Epidermal melanocyte (primary cell): ENCODE measurements around the gene MRPL49.

ENCODE experiments used
- DNase-seq: peaks from one replicate; pipeline ENCODE4 v3.0.0; 2011; ENCODE audit warnings: low spot score; ENCODE audit not compliant: insufficient read length

The MRPL49 gene

GRCh38 chr11:65121865-65122696 is at the start of gene MRPL49, which contains the start of gene FAU:
Gene MRPL49 (plus strand): TSS chr11:65122321. CDS start chr11:65122347, 26 bp downstream.
Gene FAU (minus strand): TSS chr11:65122134. CDS start chr11:65121813, 321 bp downstream.
- peak; percentile 93 for DNase-seq

DNA sequence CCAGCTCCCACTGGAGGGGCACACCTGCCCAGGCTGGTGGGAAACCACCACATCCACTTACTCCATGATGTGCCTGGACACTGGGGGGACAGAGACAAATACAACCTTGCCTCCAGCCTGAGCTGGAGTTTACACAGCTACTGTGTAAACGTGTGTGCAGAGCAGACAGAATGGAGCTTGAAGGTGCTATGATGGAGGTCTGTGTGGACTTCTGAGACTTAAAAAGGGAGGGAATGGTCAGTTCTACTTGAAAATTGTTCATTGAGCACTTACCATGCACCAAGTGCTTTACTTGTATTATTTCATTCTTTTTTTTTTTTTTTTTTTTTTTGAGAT is 49.5 kb upstream of the MRPL49 start:
- no peak for DNase-seq

DNA sequence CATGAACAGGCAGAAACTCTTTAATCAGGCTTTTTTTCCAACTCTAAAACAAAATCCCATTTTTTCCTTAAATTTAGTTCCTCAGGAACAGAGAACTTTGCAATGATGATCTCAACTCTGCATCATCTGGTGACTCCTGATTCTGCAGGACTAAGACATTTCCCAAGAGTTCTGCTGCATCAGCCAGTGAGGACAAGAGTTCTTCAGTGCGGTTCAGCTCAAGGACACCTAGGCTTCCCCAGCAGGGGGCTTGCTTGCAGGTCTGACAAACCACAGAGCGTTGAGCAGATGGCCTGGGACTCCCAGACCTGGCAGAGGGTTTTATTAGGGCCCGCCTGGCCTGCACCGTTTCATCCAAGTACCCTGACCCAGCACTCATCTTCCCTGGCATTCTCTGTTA is 44.7 kb upstream of the MRPL49 start:
- DNase-seq, result no peak

GRCh38 chr11:65078151-65078550 is 44.0 kb upstream of the MRPL49 start:
- DNase-seq, result no peak

- no peak for DNase-seq
These were observed 43.3 kb upstream of the MRPL49 start for GRCh38 chr11:65078786-65079342.

- DNase-seq, result no peak
These were observed 38.8 kb upstream of the MRPL49 start for GRCh38 chr11:65083134-65083833.

GRCh38 chr11:65083834-65084597 is 38.1 kb upstream of the MRPL49 start, which contains the start of the genes CDCA5 and ZFPL1:
Gene CDCA5 (minus strand): TSS chr11:65084040. CDS start chr11:65083978, 62 bp downstream.
Gene ZFPL1 (plus strand): TSS chr11:65084222. CDS start chr11:65084699, 477 bp downstream.
- DNase-seq, result peak; percentile 98

DNA sequence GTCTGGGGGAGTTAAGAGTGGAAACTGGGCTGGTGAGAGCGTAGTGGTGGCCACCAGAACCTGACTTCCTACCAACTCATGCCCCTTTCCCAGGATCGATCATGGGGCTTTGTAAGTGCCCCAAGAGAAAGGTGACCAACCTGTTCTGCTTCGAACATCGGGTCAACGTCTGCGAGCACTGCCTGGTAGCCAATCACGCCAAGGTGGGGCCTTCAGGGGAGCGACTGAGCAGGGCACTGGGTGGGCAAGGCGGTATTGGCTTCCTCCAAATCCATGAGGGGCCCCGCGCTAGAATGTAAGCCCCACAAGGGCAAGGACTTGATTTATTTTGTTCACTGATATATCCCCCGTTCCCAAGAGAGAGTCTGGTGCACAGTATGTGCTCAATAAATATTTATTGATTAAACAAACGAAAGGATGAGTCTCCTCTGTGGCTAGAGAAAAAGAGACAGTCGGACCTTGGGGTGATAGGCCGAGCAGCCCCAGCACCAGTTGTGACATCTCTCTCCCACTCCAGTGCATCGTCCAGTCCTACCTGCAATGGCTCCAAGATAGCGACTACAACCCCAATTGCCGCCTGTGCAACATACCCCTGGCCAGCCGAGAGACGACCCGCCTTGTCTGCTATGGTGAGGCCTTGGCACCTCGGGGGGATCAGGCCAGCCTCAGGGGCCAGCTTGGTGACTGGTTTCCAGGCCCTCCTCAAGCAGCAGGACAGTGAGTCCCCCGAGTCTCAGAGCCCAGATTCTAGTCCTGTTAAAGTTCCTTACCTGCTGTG is 37.3 kb upstream of the MRPL49 start:
- DNase-seq, result no peak

DNA sequence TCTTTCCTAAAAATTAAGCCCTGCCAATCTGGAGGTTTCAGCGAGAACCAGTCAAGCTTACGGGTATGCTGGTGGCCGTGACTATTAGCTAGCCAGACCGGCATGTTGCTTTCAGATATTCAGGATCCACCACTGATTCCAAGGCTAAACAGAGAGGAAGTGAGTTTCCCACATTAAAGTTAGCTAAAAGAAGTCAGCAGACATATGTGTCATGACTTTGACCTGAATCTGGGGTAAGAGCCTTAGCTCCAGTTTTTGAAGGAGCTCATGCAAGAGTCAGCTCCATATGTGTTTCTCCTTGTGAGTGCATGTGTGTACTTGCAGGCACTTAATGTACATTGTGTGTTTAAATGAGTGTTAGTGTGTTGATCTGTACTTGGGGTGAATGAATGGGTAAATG is 36.7 kb upstream of the MRPL49 start:
- DNase-seq, result no peak

- DNase-seq, result no peak
These were observed 35.3 kb upstream of the MRPL49 start for GRCh38 chr11:65086809-65087208.

DNA sequence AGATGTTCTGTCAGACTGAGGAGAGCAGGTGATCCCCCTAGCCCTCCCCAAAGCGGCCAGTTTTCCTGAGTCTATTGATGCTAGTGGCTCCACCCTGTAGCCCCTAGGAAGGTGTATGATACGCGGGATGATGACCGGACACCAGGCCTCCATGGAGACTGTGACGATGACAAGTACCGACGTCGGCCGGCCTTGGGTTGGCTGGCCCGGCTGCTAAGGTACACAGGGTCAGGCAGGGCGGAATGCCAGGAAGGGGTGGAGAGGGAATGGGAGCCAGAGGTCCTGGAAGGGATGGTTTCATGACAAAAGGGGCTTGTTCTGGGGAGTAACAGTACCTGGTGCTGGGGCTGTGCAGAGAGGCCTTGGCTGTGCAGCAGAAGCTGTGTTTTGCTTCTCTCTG is 34.9 kb upstream of the MRPL49 start:
- no peak for DNase-seq

GRCh38 chr11:65087827-65088226 is 34.3 kb upstream of the MRPL49 start:
- no peak for DNase-seq

- DNase-seq, result no peak
These were observed 32.5 kb upstream of the MRPL49 start for GRCh38 chr11:65089621-65090020.

GRCh38 chr11:65090628-65091027 is 31.5 kb upstream of the MRPL49 start:
- no peak for DNase-seq

- DNase-seq, result no peak
These were observed 26.7 kb upstream of the MRPL49 start for GRCh38 chr11:65095427-65095826.

- DNase-seq, result peak; percentile 88
These were observed 25.9 kb upstream of the MRPL49 start, which contains the start of gene VPS51 for GRCh38 chr11:65095974-65096806. Gene VPS51 (plus strand): TSS chr11:65096214. CDS start chr11:65096251, 37 bp downstream.

DNA sequence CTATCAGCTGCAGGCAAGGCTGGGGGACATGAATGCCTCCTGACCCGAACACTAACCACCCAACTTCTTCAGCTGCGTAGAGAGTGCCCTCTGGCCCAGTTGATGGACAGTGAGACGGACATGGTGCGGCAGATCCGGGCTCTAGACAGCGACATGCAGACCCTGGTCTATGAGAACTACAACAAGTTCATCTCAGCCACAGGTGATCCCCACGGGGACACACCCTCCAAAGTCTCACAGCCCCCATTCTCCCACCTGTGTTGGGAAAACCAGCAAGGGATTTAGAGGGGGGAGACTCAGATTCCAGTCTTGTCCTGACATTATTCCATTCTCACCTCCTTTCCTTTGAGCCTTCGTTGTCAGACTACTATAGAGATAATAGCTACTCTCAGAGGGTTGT is 25.2 kb upstream of the MRPL49 start:
- DNase-seq, result no peak

DNA sequence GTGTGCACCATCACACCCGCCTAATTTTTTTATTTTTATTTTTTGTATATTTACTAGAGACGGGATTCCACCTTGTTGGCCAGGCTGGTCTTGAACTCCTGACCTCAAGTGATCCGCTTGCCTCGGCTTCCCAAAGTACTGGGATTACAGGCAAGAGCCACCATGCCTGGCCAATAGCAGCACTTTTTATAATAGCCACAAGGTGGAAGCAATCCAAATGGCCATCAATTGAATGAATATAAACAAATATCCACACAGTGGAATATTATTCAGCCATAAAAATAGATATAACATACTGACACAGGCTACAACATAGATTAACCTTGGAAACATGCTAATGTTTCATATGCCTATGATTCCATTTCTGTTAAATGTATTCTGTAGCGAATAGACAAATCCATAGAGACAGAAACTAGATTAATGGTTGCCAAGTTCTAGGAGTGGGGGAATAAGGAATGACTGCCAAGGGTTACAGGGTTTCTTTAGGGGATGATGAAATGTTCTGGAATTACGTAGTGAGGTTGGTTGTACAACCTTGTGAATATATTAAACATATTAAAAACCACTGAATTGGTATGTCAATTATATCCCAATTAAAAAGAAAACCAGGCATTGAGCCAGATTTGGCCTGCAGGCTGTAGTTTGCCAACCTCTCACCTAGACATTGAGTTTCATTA is 21.3 kb upstream of the MRPL49 start:
- DNase-seq, result no peak
